ENCODE results near the gene RNU1-2. TPM values are rescaled to one million over a fixed set of nuclear protein-coding genes. Genes with fewer than 3 reads are reported as not detected.

Gene RNU1-2
- polyA plus RNA-seq, 4 donors: not detected

Other genes starting within 250 kb of the RNU1-2 start
- not detected for gene RNU1-3, start 229.0 kb upstream of the RNU1-2 start, polyA plus RNA-seq (ENCODE audit: insufficient read length in 4 of 4)
- gene RNU1-4, start 155.5 kb upstream of the RNU1-2 start, polyA plus RNA-seq (ENCODE audit: insufficient read length in 4 of 4): not detected
- 10 to 100 TPM; 24.7 to 39.1 (median 29.7) TPM for gene CROCC, start 26.0 kb downstream of the RNU1-2 start, polyA plus RNA-seq (ENCODE audit: insufficient read length in 4 of 4)
- gene MFAP2, start 84.6 kb downstream of the RNU1-2 start, polyA plus RNA-seq (ENCODE audit: insufficient read length in 4 of 4): 100 to 1,000 TPM; 170 to 278 (median 216) TPM
- 10 to 100 TPM; 28.8 to 37.8 (median 31.1) TPM for gene ATP13A2, start 115.9 kb downstream of the RNU1-2 start, polyA plus RNA-seq (ENCODE audit: insufficient read length in 4 of 4)
- gene SDHB, start 158.1 kb downstream of the RNU1-2 start, polyA plus RNA-seq (ENCODE audit: insufficient read length in 4 of 4): 100 to 1,000 TPM; 153 to 164 (median 160) TPM
- gene PADI2, start 223.5 kb downstream of the RNU1-2 start, polyA plus RNA-seq (ENCODE audit: insufficient read length in 4 of 4): 1 to 10 TPM; 2.3 to 3.0 (median 2.6) TPM